Measurements from ENCODE around the gene TGFBR3.

- no peak for TF ChIP-seq CTCF (optimal IDR thresholded peaks at IDR 0.05 in 1 of 3, IDR thresholded peaks at IDR 0.05 in 1 of 3, conservative IDR thresholded peaks at IDR 0.05 in 1 of 3; ENCODE audit: extremely low read depth in 1 of 3, insufficient read depth in 2 of 3, low read length in 3 of 3)
- no peak for TF ChIP-seq EZH2 (IDR thresholded peaks at IDR 0.05; ENCODE audit: low read length)
These were observed 148.3 kb downstream of the TGFBR3 start for GRCh38 chr1:91737650-91738049.

Data from keratinocyte (primary cell).